AG04449 (cell line): ENCODE results near the gene NIM1K.

ENCODE experiments used
- CTCF ChIA-PET: fragments of 350-600 bp; formaldehyde crosslinking; extraction: SDS; loops from one replicate; lab custom pipeline; 2021; ENCODE audit warnings: antibody characterized with exemption; lab: Yijun Ruan, JAX
- POLR2A ChIA-PET: fragments of 400-600, 350-600 bp; formaldehyde crosslinking; extraction: SDS; loops from one replicate; lab custom pipeline; 2020; ENCODE audit warnings: antibody characterized with exemption, inconsistent platforms; lab: Yijun Ruan, JAX
- DNase-seq: peaks from one replicate; pipeline ENCODE4 v3.0.0-alpha.2; 2010; ENCODE audit warnings: low read depth, low spot score
- H3K4me3 ChIP-seq: 2 replicates; pipeline ENCODE4 v1.5.1; 2011; ENCODE audit warnings: low read depth, mild to moderate bottlenecking, control low read depth, low read length
- CTCF ChIP-seq: IDR thresholded peaks from one replicate; pipeline ENCODE4 v1.5.1; 2011; ENCODE audit warnings: mild to moderate bottlenecking, moderate library complexity, low read length, control low read depth, inconsistent platforms; ENCODE audit not compliant: insufficient read depth; ENCODE audit errors: missing control alignments

Gene NIM1K

GRCh38 chr5:43273552-43273951 lies 81.5 kb downstream of the NIM1K start:
- ChIA-PET CTCF (no interaction called here), POLR2A (no interaction called here)
- no peak for DNase-seq
- no peak overlapping the region for H3K4me3 ChIP-seq
- TF ChIP-seq CTCF: no peak

- no peak for TF ChIP-seq CTCF
- POLR2A ChIA-PET: no interaction called here
- H3K4me3 ChIP-seq: no peak overlapping the region
- DNase-seq: no peak
- CTCF ChIA-PET: no interaction called here
Observed at GRCh38 chr5:43274435-43275114, 82.5 kb downstream of the NIM1K start.

GRCh38 chr5:43275391-43275790 lies 83.4 kb downstream of the NIM1K start:
- CTCF ChIA-PET: no interaction called here
- POLR2A ChIA-PET: no interaction called here
- no peak for DNase-seq
- TF ChIP-seq CTCF: no peak
- no peak overlapping the region for H3K4me3 ChIP-seq

- TF ChIP-seq CTCF: no peak
- H3K4me3 ChIP-seq: no peak overlapping the region
- DNase-seq: no peak
- POLR2A ChIA-PET: no interaction called here
- CTCF ChIA-PET: no interaction called here
Observed at GRCh38 chr5:43279548-43280274, 87.7 kb downstream of the NIM1K start.

GRCh38 chr5:43281840-43282658 lies 90.0 kb downstream of the NIM1K start:
- POLR2A ChIA-PET: no interaction called here
- CTCF ChIA-PET: no interaction called here

More at GRCh38 chr5:43281840-43282658, 90.0 kb downstream of the NIM1K start:
- TF ChIP-seq CTCF: no peak
- DNase-seq: no peak
- H3K4me3 ChIP-seq: no peak overlapping the region
